A549 (cell line): ENCODE measurements around the gene MAL.

Experiments
- CTCF ChIP-seq: fragments of >200 bp; sonication (Bioruptor Twin); formaldehyde crosslinking; IDR thresholded peaks from 3 replicates; pipeline ENCODE4 v1.5.1; 2016
- EHMT2 ChIP-seq: fragments of 200-600 bp; sonication (generic); IDR thresholded peaks from 2 replicates; pipeline ENCODE4 v1.6.1; 2016; ENCODE audit warnings: antibody characterized with exemption, low read depth, mild to moderate bottlenecking, moderate library complexity
- FOXS1 ChIP-seq: fragments of 250-450 bp; sonication (Bioruptor Pico); IDR thresholded peaks from 2 replicates; pipeline ENCODE4 v1.5.0; 2020; ENCODE audit warnings: mild to moderate bottlenecking, moderate library complexity
- POLR2A ChIP-seq: IDR thresholded peaks from 2 replicates; pipeline ENCODE4 v1.6.1; 2012; ENCODE audit warnings: mild to moderate bottlenecking, low read length
- USF2 ChIP-seq: fragments of 450-650 bp; IDR thresholded peaks from 2 replicates; pipeline ENCODE4 v1.6.1; 2014; ENCODE audit warnings: antibody characterized with exemption
- ZNF302 ChIP-seq: fragments of 250-450 bp; sonication (Bioruptor Pico); IDR thresholded peaks from 2 replicates; pipeline ENCODE4 v1.9.0; 2021; ENCODE audit warnings: inconsistent platforms, mild to moderate bottlenecking, moderate library complexity

- TF ChIP-seq CTCF (no peak), USF2 (no peak), POLR2A (no peak), EHMT2 (no peak), ZNF302 (CRISPR knock-in tag) (no peak), FOXS1 (CRISPR knock-in tag) (no peak)
Observed at GRCh38 chr2:95082477-95082876, 57.0 kb downstream of the MAL start.
